ENCODE measurements around the gene NAIF1.
"Not testable (repeated sequence)": the region's sequence is repeated elsewhere in the genome, so short reads cannot be mapped to it uniquely, and the experiment has no call there.

NAIF1 gene

GRCh38 chr9:128024761-128025308 is 42.3 kb downstream of the NAIF1 start:
- no peak for DNase-seq

GRCh38 chr9:128023671-128024070 is 43.4 kb downstream of the NAIF1 start:
- DNase-seq: not testable (repeated sequence)

- no peak for DNase-seq
Measured at GRCh38 chr9:128022886-128023285, 44.2 kb downstream of the NAIF1 start.

GRCh38 chr9:128021098-128021497 is 46.0 kb downstream of the NAIF1 start:
- no peak for DNase-seq

- DNase-seq: no peak
Measured at GRCh38 chr9:128020692-128021091, 46.4 kb downstream of the NAIF1 start.

GRCh38 chr9:128015696-128016095 is 51.4 kb downstream of the NAIF1 start:
- no peak for DNase-seq

Data from activated gamma-delta T cell (primary cell).